GM23338 (cell line): ENCODE measurements around the gene POLR2A.

Experiments
- CREB1 ChIP-seq: fragments of 250-450 bp; sonication (Bioruptor Pico); IDR thresholded peaks from 2 replicates; pipeline ENCODE4 v1.5.0; 2020; ENCODE audit warnings: low read depth, mild to moderate bottlenecking, moderate library complexity
- EZH2 ChIP-seq: fragments of 200-600 bp; sonication (generic); IDR thresholded peaks from one replicate; pipeline ENCODE4 v1.8.0; 2017; ENCODE audit warnings: antibody characterized with exemption, mild to moderate bottlenecking, low read depth; ENCODE audit not compliant: unreplicated experiment
- EZH2phosphoT487 ChIP-seq: fragments of 200-600 bp; sonication (generic); IDR thresholded peaks from one replicate; pipeline ENCODE4 v1.8.1; 2018; ENCODE audit warnings: antibody characterized with exemption; ENCODE audit not compliant: unreplicated experiment
- POLR2AphosphoS5 ChIP-seq: IDR thresholded peaks from 2 replicates; pipeline ENCODE4 v1.6.1; 2016; ENCODE audit warnings: antibody characterized with exemption, low read depth
- REST ChIP-seq: IDR thresholded peaks from one replicate; pipeline ENCODE4 v1.6.1; 2018; ENCODE audit warnings: antibody characterized with exemption; ENCODE audit not compliant: unreplicated experiment
- STAT1 ChIP-seq: IDR thresholded peaks from one replicate; pipeline ENCODE4 v1.6.1; 2016; ENCODE audit warnings: antibody characterized with exemption; ENCODE audit not compliant: unreplicated experiment
- ZNF331 ChIP-seq: fragments of 250-450 bp; sonication (Bioruptor Pico); IDR thresholded peaks from 2 replicates; pipeline ENCODE4 v1.5.0; 2020; ENCODE audit warnings: low read depth, mild to moderate bottlenecking, moderate library complexity
- TF ChIP-seq, protein P1 (sequence below), 2 experiments: fragments of 200-600 bp in 1 of 2; sonication (generic) in 1 of 2; conservative IDR thresholded peaks; 2 replicates each; pipeline versions ENCODE4 v1.5.1 to v1.6.1; 2016 to 2017; ENCODE audit warnings: antibody characterized with exemption in 2 of 2, low read depth in 2 of 2, mild to moderate bottlenecking in 2 of 2, moderate library complexity in 1 of 2
- TF ChIP-seq, protein P2 (sequence below): IDR thresholded peaks from 2 replicates; pipeline ENCODE4 v1.6.1; 2016; ENCODE audit warnings: antibody characterized with exemption

DNA sequence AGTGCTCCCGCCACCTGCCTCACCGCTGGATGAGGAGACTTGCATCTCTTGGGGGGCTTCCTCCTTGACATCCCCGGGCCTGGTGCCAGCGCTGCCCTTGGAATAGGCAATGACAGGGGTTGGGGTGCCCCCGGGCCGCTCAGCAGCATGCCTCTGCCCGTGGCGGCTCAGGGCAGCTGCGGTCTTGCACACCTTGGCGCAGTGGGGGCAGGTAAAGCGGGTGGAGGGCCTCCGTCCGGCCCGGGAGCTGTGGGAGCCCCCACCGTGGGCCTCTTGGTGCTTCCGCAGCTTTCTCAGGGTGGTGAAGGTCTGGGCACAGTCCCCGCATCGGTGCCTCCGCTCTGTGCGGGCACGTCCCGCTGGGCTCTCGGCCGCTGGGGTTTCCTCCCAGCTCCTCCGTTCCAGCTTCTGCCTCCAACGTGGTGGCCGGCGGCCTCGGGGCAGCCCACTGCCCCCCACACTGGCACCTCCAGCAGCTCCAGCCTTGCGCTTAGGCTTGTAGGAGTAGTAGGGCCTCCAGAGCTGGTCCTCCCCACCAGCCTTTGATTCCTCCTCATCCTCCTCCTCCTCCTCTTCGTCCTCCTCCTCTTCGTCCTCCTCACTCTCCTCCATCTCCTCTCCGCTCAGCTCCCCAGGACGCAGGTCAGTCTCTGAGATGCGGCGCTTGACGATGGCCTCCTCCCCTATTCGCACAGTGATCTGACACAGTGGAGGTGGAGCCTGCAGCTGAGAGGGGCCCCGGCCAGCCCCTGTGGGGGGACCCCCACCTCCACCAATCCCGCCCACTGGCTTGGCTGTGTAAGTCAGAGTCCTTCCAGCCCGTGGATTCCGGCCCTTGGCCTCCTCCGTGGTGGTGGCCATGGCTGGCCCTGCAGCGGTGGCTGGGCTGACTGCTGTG lies 21.4 kb upstream of the POLR2A start:
- TF ChIP-seq CREB1 (no peak), STAT1 (no peak), EZH2 (no peak), POLR2AphosphoS5 (no peak), REST (no peak), ZNF331 (CRISPR knock-in tag) (no peak), EZH2phosphoT487 (no peak)
- TF ChIP-seq, protein P1, sequence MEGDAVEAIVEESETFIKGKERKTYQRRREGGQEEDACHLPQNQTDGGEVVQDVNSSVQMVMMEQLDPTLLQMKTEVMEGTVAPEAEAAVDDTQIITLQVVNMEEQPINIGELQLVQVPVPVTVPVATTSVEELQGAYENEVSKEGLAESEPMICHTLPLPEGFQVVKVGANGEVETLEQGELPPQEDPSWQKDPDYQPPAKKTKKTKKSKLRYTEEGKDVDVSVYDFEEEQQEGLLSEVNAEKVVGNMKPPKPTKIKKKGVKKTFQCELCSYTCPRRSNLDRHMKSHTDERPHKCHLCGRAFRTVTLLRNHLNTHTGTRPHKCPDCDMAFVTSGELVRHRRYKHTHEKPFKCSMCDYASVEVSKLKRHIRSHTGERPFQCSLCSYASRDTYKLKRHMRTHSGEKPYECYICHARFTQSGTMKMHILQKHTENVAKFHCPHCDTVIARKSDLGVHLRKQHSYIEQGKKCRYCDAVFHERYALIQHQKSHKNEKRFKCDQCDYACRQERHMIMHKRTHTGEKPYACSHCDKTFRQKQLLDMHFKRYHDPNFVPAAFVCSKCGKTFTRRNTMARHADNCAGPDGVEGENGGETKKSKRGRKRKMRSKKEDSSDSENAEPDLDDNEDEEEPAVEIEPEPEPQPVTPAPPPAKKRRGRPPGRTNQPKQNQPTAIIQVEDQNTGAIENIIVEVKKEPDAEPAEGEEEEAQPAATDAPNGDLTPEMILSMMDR (conservative IDR thresholded peaks at IDR 0.05; ENCODE audit: low read depth in 2 of 2) = no peak
- TF ChIP-seq, protein P2, sequence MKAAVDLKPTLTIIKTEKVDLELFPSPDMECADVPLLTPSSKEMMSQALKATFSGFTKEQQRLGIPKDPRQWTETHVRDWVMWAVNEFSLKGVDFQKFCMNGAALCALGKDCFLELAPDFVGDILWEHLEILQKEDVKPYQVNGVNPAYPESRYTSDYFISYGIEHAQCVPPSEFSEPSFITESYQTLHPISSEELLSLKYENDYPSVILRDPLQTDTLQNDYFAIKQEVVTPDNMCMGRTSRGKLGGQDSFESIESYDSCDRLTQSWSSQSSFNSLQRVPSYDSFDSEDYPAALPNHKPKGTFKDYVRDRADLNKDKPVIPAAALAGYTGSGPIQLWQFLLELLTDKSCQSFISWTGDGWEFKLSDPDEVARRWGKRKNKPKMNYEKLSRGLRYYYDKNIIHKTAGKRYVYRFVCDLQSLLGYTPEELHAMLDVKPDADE = no peak
